K562 (cell line): ENCODE results near the gene ZNF709. TPM values are rescaled to one million over a fixed set of nuclear protein-coding genes. Genes with fewer than 3 reads are reported as not detected.
"Not testable (repeated sequence)": the region's sequence is repeated elsewhere in the genome, so short reads cannot be mapped to it uniquely, and the experiment has no call there.

Experiments used
- ATAC-seq: fragments of 200-7000 bp; cut with Tn5 transposase; 3 replicates; pipeline ENCODE4 v1.9.1; 2020; ENCODE audit warnings: moderate library complexity
- BruUV-seq: library from RNA; stranded (reverse); fragments of 400-500 nt; replicated peaks from 2 replicates; lab custom pipeline; 2021; lab: Mats Ljungman, UMichigan
- CTCF ChIA-PET: fragments of 300-600 bp; formaldehyde crosslinking; extraction: SDS; loops from one replicate; lab custom pipeline; 2021; ENCODE audit warnings: low intra/inter-chr PET ratio; lab: Yijun Ruan, JAX
- POLR2A ChIA-PET: fragments of 300-600, 350-650 bp; sonication (Branson Sonifier 250); formaldehyde crosslinking; extraction: SDS; loops from one replicate; lab custom pipeline; 2021; ENCODE audit warnings: antibody characterized with exemption, inconsistent platforms; lab: Yijun Ruan, JAX
- DNase-seq, 4 experiments: peaks; one replicate each; pipeline versions ENCODE4 v3.0.0 to v3.0.0-alpha.2; 2011 to 2018; ENCODE audit warnings: low spot score in 3 of 4, mixed read lengths in 3 of 4; ENCODE audit errors: extremely low read depth in 1 of 4
- FAIRE-seq: peaks from 2 replicates; lab custom pipeline; 2011; peaks lifted over from hg19 to GRCh38; lab: Jason Lieb, UNC
- H2AFZ ChIP-seq: 2 replicates; pipeline ENCODE4 v1.6.0; 2011; ENCODE audit warnings: low read depth, low read length, control low read depth, inconsistent platforms
- H3K27ac ChIP-seq: fragments of 200-600 bp; 3 replicates; pipeline ENCODE4 v1.8.0; 2011; ENCODE audit warnings: low read depth, mild to moderate bottlenecking, control low read depth, inconsistent platforms, low read length, moderate library complexity, mixed read lengths; ENCODE audit errors: extremely low read depth
- H3K27me3 ChIP-seq, 2 experiments: fragments of 300-600 bp in 1 of 2; 2 replicates in 1 of 2; 3 replicates in 1 of 2; pipeline versions ENCODE4 v1.6.0 to v1.8.0; 2011; ENCODE audit warnings: inconsistent platforms in 2 of 2, low read length in 2 of 2, mild to moderate bottlenecking in 1 of 2, mixed read lengths in 1 of 2, moderate library complexity in 1 of 2; ENCODE audit not compliant: control insufficient read depth in 2 of 2, insufficient read depth in 2 of 2
- H3K36me3 ChIP-seq: fragments of 300-600 bp; 3 replicates; pipeline ENCODE4 v1.8.0; 2011; ENCODE audit warnings: mild to moderate bottlenecking, low read length, inconsistent platforms; ENCODE audit not compliant: control insufficient read depth, insufficient read depth
- H3K4me1 ChIP-seq, 2 experiments: fragments of 200-600 bp in 1 of 2; replicated peaks in 1 of 2; 2 replicates in 1 of 2; 3 replicates in 1 of 2; pipeline versions ENCODE4 v1.5.1 to v1.8.0; 2011; ENCODE audit warnings: inconsistent platforms in 2 of 2, low read length in 2 of 2, mild to moderate bottlenecking in 1 of 2, mixed read lengths in 1 of 2, moderate library complexity in 1 of 2; ENCODE audit not compliant: control insufficient read depth in 2 of 2, insufficient read depth in 2 of 2
- H3K4me2 ChIP-seq: 2 replicates; pipeline ENCODE4 v1.6.1; 2011; ENCODE audit warnings: low read length, control low read depth, inconsistent platforms, mixed read lengths; ENCODE audit not compliant: insufficient read depth
- H3K4me3 ChIP-seq: fragments of 200-600 bp; sonication (generic), shearing (Covaris generic); 2 replicates; pipeline ENCODE4 v1.5.1; 2016; ENCODE audit warnings: control low read depth, inconsistent platforms
- H3K79me2 ChIP-seq: fragments of 200-600 bp; 3 replicates; pipeline ENCODE4 v1.8.0; 2011; ENCODE audit warnings: low read length, inconsistent platforms; ENCODE audit not compliant: control insufficient read depth, insufficient read depth
- H3K9ac ChIP-seq, 2 experiments: 2 replicates each; pipeline versions ENCODE4 v1.6.0 to v1.6.1; 2011; ENCODE audit warnings: low read depth in 2 of 2, low read length in 2 of 2, control low read depth in 1 of 2, inconsistent platforms in 1 of 2, mild to moderate bottlenecking in 1 of 2, mixed read lengths in 1 of 2; ENCODE audit not compliant: insufficient read depth in 1 of 2
- H3K9me1 ChIP-seq: one replicate; pipeline ENCODE4 v1.6.0; 2011; ENCODE audit warnings: inconsistent platforms, mild to moderate bottlenecking, low read length, moderate library complexity; ENCODE audit not compliant: control insufficient read depth, insufficient read depth
- H3K9me3 ChIP-seq: replicated peaks from 2 replicates; pipeline ENCODE4 v1.5.1; 2011; ENCODE audit warnings: low read depth, low read length, inconsistent platforms; ENCODE audit not compliant: control insufficient read depth, insufficient read depth
- H4K20me1 ChIP-seq: replicated peaks from 2 replicates; pipeline ENCODE4 v1.6.1; 2011; ENCODE audit warnings: low read length, inconsistent platforms, mixed read lengths; ENCODE audit not compliant: control insufficient read depth, insufficient read depth
- CHD1 ChIP-seq: fragments of 200-600 bp; sonication (generic); IDR thresholded peaks from one replicate; pipeline ENCODE4 v1.6.1; 2012; ENCODE audit warnings: mild to moderate bottlenecking, moderate library complexity, low read length, inconsistent platforms
- MYNN ChIP-seq, 2 experiments: sonication (generic); formaldehyde crosslinking in 1 of 2; IDR thresholded peaks; 2 replicates each; pipeline versions ENCODE4 v1.5.0 to v1.6.1; 2016 to 2020; ENCODE audit warnings: antibody characterized with exemption in 1 of 2, missing genetic modification reagents in 1 of 2
- PHF21A ChIP-seq: fragments of 450-650 bp; IDR thresholded peaks from 2 replicates; pipeline ENCODE4 v1.6.1; 2017; ENCODE audit warnings: low read depth, borderline replicate concordance
- POU5F1 ChIP-seq: fragments of 150-350 bp; IDR thresholded peaks from 2 replicates; pipeline ENCODE4 v1.6.1; 2014; ENCODE audit warnings: borderline replicate concordance, low read length, low read depth, mild to moderate bottlenecking; ENCODE audit not compliant: partially characterized antibody
- RB1 ChIP-seq: fragments of 450-650 bp; IDR thresholded peaks from 2 replicates; pipeline ENCODE4 v1.6.1; 2017; ENCODE audit warnings: low read depth, mild to moderate bottlenecking
- TEAD1 ChIP-seq, 2 experiments: fragments of 450-650 bp in 1 of 2; sonication (generic) in 1 of 2; formaldehyde crosslinking; IDR thresholded peaks; 2 replicates each; pipeline versions ENCODE4 v1.4.0 to v1.8.0; 2020 to 2022; ENCODE audit warnings: mild to moderate bottlenecking in 2 of 2, missing genetic modification reagents in 1 of 2
- TSHZ1 ChIP-seq: fragments of 250-450 bp; sonication (Bioruptor Pico); IDR thresholded peaks from 2 replicates; pipeline ENCODE4 v1.4.0; 2020; ENCODE audit warnings: mild to moderate bottlenecking, moderate library complexity
- ZBTB2 ChIP-seq: fragments of 450-650 bp; IDR thresholded peaks from 2 replicates; pipeline ENCODE4 v1.6.1; 2016; ENCODE audit warnings: antibody characterized with exemption
- ZNF75A ChIP-seq: fragments of 450-650 bp; formaldehyde crosslinking; IDR thresholded peaks from 2 replicates; pipeline ENCODE4 v1.4.0; 2020; ENCODE audit warnings: mild to moderate bottlenecking
- WGBS: fragments of 100-300 bp; shearing (Covaris generic); methylation state at CpG from one replicate; pipeline ENCODE4 v1.1.6; 2016; ENCODE audit warnings: low coverage, mixed read lengths; ENCODE audit not compliant: insufficient coverage; ENCODE audit errors: missing lambda C conversion rate; 5-methylcytosine and 5-hydroxymethylcytosine counted together
- in situ Hi-C: fragments of 300-500 bp; cut with MboI; formaldehyde crosslinking; loops from 4 replicates; pipeline ENCODE4 v1.15.0; 2018; ENCODE audit warnings: inconsistent platforms, mixed read lengths
- intact Hi-C: fragments of 100-400 bp; cut with micrococcal nuclease; formaldehyde crosslinking; loops from 2 replicates; pipeline ENCODE4 v1.14.2; 2022
- polyA plus RNA-seq, 8 experiments: library from polyadenylated mRNA; depleted of rRNA in 4 of 8; stranded (reverse) in 5 of 8; unstranded in 3 of 8; fragments of >200 nt; fragmentation: Nextera tagmentation in 2 of 8; fragmentation: Illumina TruSeq in 1 of 8; extraction: Ambion mirVana in 2 of 8; extraction: Trizol in 1 of 8; gene quantifications; 2 replicates each; pipeline versions ENCODE4 v1.2.1 to v1.2.3, GENCODE V29; 2011 to 2014; ENCODE audit warnings: inconsistent platforms in 1 of 8, missing spikeins in 1 of 8
- total RNA-seq, 7 experiments: library from RNA; depleted of rRNA in 6 of 7; stranded (reverse); fragments of >200 nt in 6 of 7; fragmentation: Illumina TruSeq in 2 of 7; extraction: Trizol in 2 of 7; gene quantifications; 2 replicates each; pipeline versions ENCODE4 v1.2.1 to v1.2.3, GENCODE V29; 2011 to 2021; ENCODE audit warnings: low replicate concordance in 1 of 7

ZNF709 gene
- total and polyA plus RNA-seq, 9 of the 15 experiments (the other 6 are each of a cell fraction or from before 2014, with no cell fraction given) = 0.07 to 0.69 (median 0.18) TPM

DNA sequence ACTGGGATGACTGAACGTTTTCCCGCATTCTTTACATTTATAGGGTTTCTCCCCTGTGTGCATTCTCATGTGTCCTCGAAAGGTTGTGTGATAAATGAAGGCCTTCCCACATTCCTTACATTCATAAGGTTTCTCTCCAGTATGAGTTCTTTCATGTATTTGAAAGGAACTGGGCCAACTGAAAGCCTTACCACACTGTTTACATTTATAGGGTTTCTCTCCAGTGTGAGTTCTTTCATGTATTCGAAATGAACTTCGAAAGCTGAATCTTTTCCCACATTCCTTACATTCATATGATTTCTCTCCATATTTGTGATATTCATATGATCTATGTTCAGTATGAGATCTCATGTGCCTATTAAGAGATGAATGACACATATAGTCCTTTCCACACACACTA, 19.4 kb downstream of the ZNF709 start (continued):
- TF ChIP-seq TSHZ1 (CRISPR knock-in tag) = no peak
- TF ChIP-seq POU5F1 = no peak

DNA sequence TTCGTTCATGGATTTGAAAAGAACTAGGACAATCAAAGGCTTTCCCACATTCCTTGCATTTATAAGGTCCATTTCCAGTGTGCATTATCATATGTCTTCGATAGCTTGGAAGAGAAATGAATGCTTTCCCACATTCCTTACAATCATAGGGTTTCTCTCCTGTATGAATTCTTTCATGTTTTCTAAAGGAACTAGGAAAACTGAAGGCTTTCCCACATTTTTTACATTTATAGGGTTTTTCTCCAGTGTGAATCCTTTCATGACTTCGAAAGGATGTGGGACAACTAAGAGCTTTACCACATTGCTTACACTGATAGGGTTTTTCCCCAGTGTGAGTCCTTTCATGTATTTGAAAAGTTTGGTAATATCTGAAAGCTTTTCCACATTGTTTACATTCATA, 19.8 kb downstream of the ZNF709 start:
- POLR2A ChIA-PET = no interaction called here
- FAIRE-seq = no peak
- H3K9me3 ChIP-seq = peaks cover 9% of the 10 kb centered on the region

GRCh38 chr19:12464139-12464538, 20.5 kb downstream of the ZNF709 start:
- BruUV-seq, H3K9me1 ChIP-seq, H3K9me3 ChIP-seq, H3K4me1 ChIP-seq, H3K4me2 ChIP-seq, H3K36me3 ChIP-seq, H3K79me2 ChIP-seq, FAIRE-seq, ATAC-seq, POLR2A ChIA-PET, H4K20me1 ChIP-seq, H3K27ac ChIP-seq, H3K9ac ChIP-seq, CTCF ChIA-PET, H3K4me3 ChIP-seq, DNase-seq, H3K27me3 ChIP-seq, in situ Hi-C loops, H2AFZ ChIP-seq, intact Hi-C loops: not testable (repeated sequence)
- WGBS = 0% methylated on average over 6 of the region's 6 CpGs

More for the DNA sequence above, 19.8 kb downstream of the ZNF709 start:
- Histone ChIP-seq H2AFZ (no peak overlapping the region), H3K4me1 (no peaks in the 10 kb centered on the region), H3K36me3 (no peaks in the 10 kb centered on the region), H3K27me3 (no peaks in the 10 kb centered on the region), H3K9me1 (no peaks in the 10 kb centered on the region), H4K20me1 (no peaks in the 10 kb centered on the region), H3K27ac (no peak overlapping the region), H3K9ac (no peak overlapping the region), H3K4me3 (no peak overlapping the region), H3K79me2 (no peaks in the 10 kb centered on the region), H3K4me2 (no peak overlapping the region)
- TF ChIP-seq PHF21A = no peak
- TF ChIP-seq ZNF75A = peak; percentile 86
- TF ChIP-seq TEAD1 (CRISPR knock-in tag; IDR thresholded peaks at IDR 0.05) = no peak
- no peak for TF ChIP-seq RB1
- no peak for TF ChIP-seq MYNN (IDR thresholded peaks at IDR 0.05)
- TF ChIP-seq MYNN (CRISPR knock-in tag; IDR thresholded peaks at IDR 0.05) = no peak
- TF ChIP-seq CHD1 = no peak
- TF ChIP-seq ZBTB2 = no peak
- intact Hi-C loops = no loop called here
- ATAC-seq (no peak), DNase-seq (no peak)
- 0% methylated on average over 3 of the region's 3 CpGs for WGBS
- CTCF ChIA-PET = no interaction called here
- no TSS peak for BruUV-seq
- in situ Hi-C loops = no loop called here
